ENCODE results near the gene ZNF607.

GRCh38 chr19:37698216-37698615 is 21.3 kb downstream of the ZNF607 start:
- TF ChIP-seq CTCF (conservative IDR thresholded peaks at IDR 0.05; ENCODE audit: low read depth in 2 of 2) (no peak), EZH2 (IDR thresholded peaks at IDR 0.05; ENCODE audit: low read depth, unreplicated experiment) (no peak), NANOG (IDR thresholded peaks at IDR 0.05; ENCODE audit: borderline replicate concordance) (no peak), ZNF114 (CRISPR knock-in tag; IDR thresholded peaks at IDR 0.05) (no peak), EZH2phosphoT487 (IDR thresholded peaks at IDR 0.05; ENCODE audit: unreplicated experiment) (no peak), CREB1 (CRISPR knock-in tag; IDR thresholded peaks at IDR 0.05; ENCODE audit: low read depth) (no peak)

All from GM23338 (cell line).